Gastrocnemius medialis (tissue), 4 donors: ENCODE data around the gene PGD.

ENCODE experiments used
- CTCF ChIP-seq, 5 experiments: fragments of 450-650 bp in 3 of 5; fragments of 200-600 bp in 2 of 5; sonication (generic) in 2 of 5; IDR thresholded peaks in 4 of 5; conservative IDR thresholded peaks in 1 of 5; 1 replicate in 4 of 5; 2 replicates in 1 of 5; pipeline ENCODE4 v1.5.1; 2016 to 2019; ENCODE audit warnings: antibody characterized with exemption in 5 of 5, mild to moderate bottlenecking in 3 of 5, moderate library complexity in 3 of 5
- POLR2A ChIP-seq, 2 donors: fragments of 450-650 bp; IDR thresholded peaks; one replicate each; pipeline ENCODE4 v1.6.1; 2017; ENCODE audit warnings: antibody characterized with exemption in 2 of 2, mild to moderate bottlenecking in 2 of 2, moderate library complexity in 2 of 2

DNA sequence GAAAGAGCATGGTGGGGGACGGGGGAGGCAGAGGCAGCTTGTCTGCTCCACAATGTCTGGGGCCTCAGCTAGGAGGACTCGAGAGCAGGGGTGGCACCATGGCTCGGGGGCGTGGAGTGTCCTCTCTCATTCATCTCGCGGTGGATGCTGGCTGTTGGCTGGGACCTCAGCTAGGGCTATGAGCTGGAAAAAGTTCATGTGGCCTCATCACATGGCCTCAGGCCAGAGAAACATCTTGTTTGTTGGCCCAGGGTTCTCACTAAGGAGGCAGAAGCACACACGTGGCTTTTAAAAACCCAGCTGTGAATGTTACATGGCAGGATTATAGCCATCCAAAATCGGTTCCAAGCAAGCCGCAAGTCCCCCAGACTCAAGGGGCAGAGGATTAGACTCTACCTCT is 25.2 kb downstream of the PGD start:
- TF ChIP-seq CTCF (IDR thresholded peaks at IDR 0.05 in 4 of 5, conservative IDR thresholded peaks at IDR 0.05 in 1 of 5) (no peak), POLR2A (IDR thresholded peaks at IDR 0.05) (no peak)
